ENCODE measurements around the gene SPDL1. TPM values are rescaled to one million over a fixed set of nuclear protein-coding genes. Genes with fewer than 3 reads are reported as not detected.

The SPDL1 gene
- total and polyA plus RNA-seq, 2 experiments from 2014 or later, result 17.9 to 27.3 TPM

DNA sequence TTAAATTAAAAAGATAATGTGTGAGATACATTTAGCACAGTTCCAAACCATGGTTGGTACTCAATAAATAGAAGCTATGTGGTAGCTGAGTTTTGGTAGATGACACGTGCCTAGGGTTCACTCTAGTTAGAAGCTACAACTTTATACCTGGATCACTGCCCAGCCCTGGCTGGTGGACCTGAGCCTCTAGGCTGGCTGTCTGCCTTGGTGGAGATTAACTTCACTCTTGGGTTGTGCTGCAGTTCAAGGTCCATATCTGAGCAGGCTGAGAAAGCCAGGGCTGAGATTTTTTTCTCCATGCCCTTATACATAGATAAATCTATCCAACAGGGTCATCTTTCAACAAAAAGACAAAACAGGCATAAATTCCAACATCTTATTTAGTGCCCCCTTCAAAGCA lies 44.6 kb upstream of the SPDL1 start:
- Histone ChIP-seq H3K4me2 (no peak overlapping the region), H3K27ac (no peak overlapping the region), H3K36me3 (replicated peaks; ENCODE audit: insufficient read depth, low read depth) (no peaks in the 10 kb centered on the region), H3K79me2 (no peaks in the 10 kb centered on the region), H3K27me3 (no peaks in the 10 kb centered on the region), H3K4me1 (ENCODE audit: insufficient read depth) (peaks cover 4% of the 10 kb centered on the region), H4K20me1 (ENCODE audit: insufficient read depth, poor library complexity, severe bottlenecking) (no peaks in the 10 kb centered on the region), H3K4me3 (no peak overlapping the region), H3K9me3 (ENCODE audit: low read depth) (no peaks in the 10 kb centered on the region), H3K9me2 (replicated peaks; ENCODE audit: insufficient read depth) (no peaks in the 10 kb centered on the region), H2AFZ (no peak overlapping the region)
- TF ChIP-seq EZH2phosphoT487 (IDR thresholded peaks at IDR 0.05; ENCODE audit: low read depth, severe bottlenecking, unreplicated experiment) (no peak), EZH2 (IDR thresholded peaks at IDR 0.05; ENCODE audit: borderline replicate concordance) (no peak)
- TF ChIP-seq, protein P1, sequence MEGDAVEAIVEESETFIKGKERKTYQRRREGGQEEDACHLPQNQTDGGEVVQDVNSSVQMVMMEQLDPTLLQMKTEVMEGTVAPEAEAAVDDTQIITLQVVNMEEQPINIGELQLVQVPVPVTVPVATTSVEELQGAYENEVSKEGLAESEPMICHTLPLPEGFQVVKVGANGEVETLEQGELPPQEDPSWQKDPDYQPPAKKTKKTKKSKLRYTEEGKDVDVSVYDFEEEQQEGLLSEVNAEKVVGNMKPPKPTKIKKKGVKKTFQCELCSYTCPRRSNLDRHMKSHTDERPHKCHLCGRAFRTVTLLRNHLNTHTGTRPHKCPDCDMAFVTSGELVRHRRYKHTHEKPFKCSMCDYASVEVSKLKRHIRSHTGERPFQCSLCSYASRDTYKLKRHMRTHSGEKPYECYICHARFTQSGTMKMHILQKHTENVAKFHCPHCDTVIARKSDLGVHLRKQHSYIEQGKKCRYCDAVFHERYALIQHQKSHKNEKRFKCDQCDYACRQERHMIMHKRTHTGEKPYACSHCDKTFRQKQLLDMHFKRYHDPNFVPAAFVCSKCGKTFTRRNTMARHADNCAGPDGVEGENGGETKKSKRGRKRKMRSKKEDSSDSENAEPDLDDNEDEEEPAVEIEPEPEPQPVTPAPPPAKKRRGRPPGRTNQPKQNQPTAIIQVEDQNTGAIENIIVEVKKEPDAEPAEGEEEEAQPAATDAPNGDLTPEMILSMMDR (IDR thresholded peaks at IDR 0.05; ENCODE audit: poor library complexity), result no peak
- DNase-seq (ENCODE audit: low spot score), result peak; percentile 44
- WGBS (ENCODE audit: low lambda C conversion rate, missing lambda C conversion rate), result 59% methylated on average over 1 of the region's 1 CpG

DNA sequence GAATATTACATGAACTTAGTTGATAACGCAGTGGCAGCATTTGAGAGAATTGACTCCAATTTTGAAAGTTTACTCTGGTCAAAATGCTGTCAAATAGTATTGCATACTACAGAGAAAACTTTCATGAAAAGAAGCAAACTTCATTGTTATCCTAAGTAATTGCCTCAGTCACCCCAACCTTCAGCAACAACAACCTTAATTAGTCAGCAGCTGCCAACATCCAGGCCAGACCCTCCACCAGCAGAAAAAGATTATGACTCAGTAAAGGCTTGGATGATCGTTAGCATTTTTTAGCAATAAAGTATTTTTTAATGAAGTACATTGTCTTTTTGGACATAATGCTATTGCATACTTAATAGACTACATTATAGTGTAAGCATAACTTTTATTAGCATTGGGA lies 40.8 kb upstream of the SPDL1 start:
- no peak for DNase-seq (ENCODE audit: low spot score)
- Histone ChIP-seq H3K27me3 (peaks cover 3% of the 10 kb centered on the region), H3K36me3 (replicated peaks; ENCODE audit: insufficient read depth, low read depth) (no peaks in the 10 kb centered on the region), H4K20me1 (ENCODE audit: insufficient read depth, poor library complexity, severe bottlenecking) (no peaks in the 10 kb centered on the region), H3K9me2 (replicated peaks; ENCODE audit: insufficient read depth) (no peaks in the 10 kb centered on the region), H3K79me2 (no peaks in the 10 kb centered on the region), H3K4me1 (ENCODE audit: insufficient read depth) (peaks cover 4% of the 10 kb centered on the region), H3K4me2 (no peak overlapping the region), H3K9me3 (ENCODE audit: low read depth) (no peaks in the 10 kb centered on the region), H3K4me3 (no peak overlapping the region), H3K27ac (no peak overlapping the region), H2AFZ (no peak overlapping the region)
- 94% methylated on average over 2 of the region's 2 CpGs for WGBS (ENCODE audit: low lambda C conversion rate, missing lambda C conversion rate)
- TF ChIP-seq EZH2phosphoT487 (IDR thresholded peaks at IDR 0.05; ENCODE audit: low read depth, severe bottlenecking, unreplicated experiment) (no peak), EZH2 (IDR thresholded peaks at IDR 0.05; ENCODE audit: borderline replicate concordance) (no peak)
- TF ChIP-seq, protein P1 (IDR thresholded peaks at IDR 0.05; ENCODE audit: poor library complexity), result no peak

DNA sequence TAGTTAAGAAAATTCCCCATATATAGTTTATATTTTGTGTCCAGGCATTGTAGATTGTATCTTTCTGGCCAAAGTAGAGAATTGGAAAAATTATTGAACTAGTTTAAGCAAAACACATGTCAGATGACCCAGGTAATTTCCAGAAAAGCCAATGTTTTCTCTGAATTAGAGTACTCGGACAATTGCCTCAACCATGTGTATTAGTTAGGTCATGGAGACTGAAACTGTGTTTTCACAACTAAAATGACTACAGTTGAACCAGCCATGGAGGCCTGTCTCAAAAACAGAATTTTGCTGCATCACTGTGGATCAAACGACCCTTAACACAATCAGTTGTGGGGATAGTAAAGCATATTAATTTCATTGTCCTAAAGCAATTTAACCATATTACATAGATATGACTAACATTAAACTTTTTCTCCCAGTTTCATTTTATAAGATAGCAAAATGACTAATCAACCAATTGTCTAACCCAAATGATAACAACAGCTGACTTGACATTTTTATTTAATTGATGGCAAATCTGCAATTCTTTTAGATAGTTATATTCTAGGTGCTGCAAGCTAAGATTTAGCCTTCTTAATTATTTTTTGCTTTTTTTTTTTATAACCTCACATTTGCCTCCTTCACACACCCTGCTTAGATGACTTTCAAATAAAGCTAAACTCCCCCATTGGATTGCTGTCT lies 39.2 kb upstream of the SPDL1 start:
- Histone ChIP-seq H4K20me1 (ENCODE audit: insufficient read depth, poor library complexity, severe bottlenecking) (no peaks in the 10 kb centered on the region), H3K36me3 (replicated peaks; ENCODE audit: insufficient read depth, low read depth) (no peaks in the 10 kb centered on the region), H3K4me1 (ENCODE audit: insufficient read depth) (no peaks in the 10 kb centered on the region), H3K9me3 (ENCODE audit: low read depth) (no peaks in the 10 kb centered on the region), H3K79me2 (no peaks in the 10 kb centered on the region), H2AFZ (no peak overlapping the region), H3K9me2 (replicated peaks; ENCODE audit: insufficient read depth) (no peaks in the 10 kb centered on the region), H3K27me3 (peaks cover 3% of the 10 kb centered on the region), H3K27ac (no peak overlapping the region), H3K4me2 (no peak overlapping the region), H3K4me3 (no peak overlapping the region)
- TF ChIP-seq, protein P1 (IDR thresholded peaks at IDR 0.05; ENCODE audit: poor library complexity), result no peak
- TF ChIP-seq EZH2phosphoT487 (IDR thresholded peaks at IDR 0.05; ENCODE audit: low read depth, severe bottlenecking, unreplicated experiment) (no peak), EZH2 (IDR thresholded peaks at IDR 0.05; ENCODE audit: borderline replicate concordance) (no peak)
- DNase-seq (ENCODE audit: low spot score), result no peak
- 85% methylated on average over 2 of the region's 2 CpGs for WGBS (ENCODE audit: low lambda C conversion rate, missing lambda C conversion rate)

All from hepatocyte (in vitro differentiated cells).